Mesodermal cell (in vitro differentiated cells): ENCODE measurements around the gene ARHGAP23.

Source experiments
- H3K27ac ChIP-seq: 2 replicates; pipeline ENCODE4 v1.7.0; 2013; ENCODE audit warnings: mild to moderate bottlenecking, low read depth, low read length, moderate library complexity; ENCODE audit not compliant: severe bottlenecking
- H3K36me3 ChIP-seq: 2 replicates; pipeline ENCODE4 v1.7.1; 2013; ENCODE audit warnings: mild to moderate bottlenecking, low read length, moderate library complexity; ENCODE audit not compliant: control insufficient read depth, insufficient read depth
- H3K4me1 ChIP-seq: one replicate; pipeline ENCODE4 v1.7.1; 2013; ENCODE audit warnings: mild to moderate bottlenecking, low read length; ENCODE audit not compliant: insufficient read depth, control insufficient read depth, poor library complexity, severe bottlenecking
- H3K4me3 ChIP-seq: 2 replicates; pipeline ENCODE4 v1.7.0; 2013; ENCODE audit warnings: low read length, control low read depth, mild to moderate bottlenecking; ENCODE audit not compliant: insufficient read depth, poor library complexity, severe bottlenecking; ENCODE audit errors: extremely low read depth
- H3K9me3 ChIP-seq: 2 replicates; pipeline ENCODE4 v1.7.1; 2013; ENCODE audit warnings: mild to moderate bottlenecking, low read length, moderate library complexity; ENCODE audit not compliant: control insufficient read depth
- WGBS, 2 experiments: methylation state at CpG; one replicate each; pipeline ENCODE4 v1.1.5; 2013; ENCODE audit warnings: missing lambda C conversion rate in 2 of 2; ENCODE audit not compliant: insufficient coverage in 2 of 2; 5-methylcytosine and 5-hydroxymethylcytosine counted together

ARHGAP23 gene

DNA sequence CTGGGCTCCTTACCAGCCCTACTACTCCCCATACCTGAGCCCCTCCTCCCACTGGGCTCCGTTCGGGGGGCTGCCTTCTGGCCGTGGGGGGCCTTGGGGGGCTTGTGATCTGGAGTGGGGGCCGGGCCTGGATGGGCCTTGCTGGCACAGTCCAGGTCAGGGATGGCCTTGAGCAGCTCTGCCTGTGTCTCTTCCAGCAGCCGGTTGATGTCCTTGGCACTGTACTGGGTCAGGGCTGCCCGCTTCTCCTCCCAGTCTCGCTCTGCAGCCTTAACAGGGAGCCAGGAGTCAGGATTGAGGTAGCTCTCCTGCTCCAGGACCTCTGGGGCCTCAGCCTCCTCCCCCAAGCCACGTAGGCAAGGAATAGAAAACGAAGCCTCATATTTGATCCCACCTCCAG, 122.9 kb downstream of the ARHGAP23 start:
- Histone ChIP-seq H3K4me1 (no peaks in the 10 kb centered on the region), H3K4me3 (no peak overlapping the region), H3K36me3 (peaks cover 3% of the 10 kb centered on the region), H3K9me3 (no peaks in the 10 kb centered on the region), H3K27ac (no peak overlapping the region)
- 82 to 83% methylated on average over 3 to 5 of the region's 9 CpGs for WGBS, 2 experiments

GRCh38 chr17:38552343-38552742, 124.1 kb downstream of the ARHGAP23 start:
- Histone ChIP-seq H3K27ac (no peak overlapping the region), H3K9me3 (no peaks in the 10 kb centered on the region), H3K36me3 (peaks cover 3% of the 10 kb centered on the region), H3K4me1 (peaks cover 4% of the 10 kb centered on the region), H3K4me3 (no peak overlapping the region)
- 93% methylated on average over 12 to 17 of the region's 17 CpGs for WGBS, 2 experiments

DNA sequence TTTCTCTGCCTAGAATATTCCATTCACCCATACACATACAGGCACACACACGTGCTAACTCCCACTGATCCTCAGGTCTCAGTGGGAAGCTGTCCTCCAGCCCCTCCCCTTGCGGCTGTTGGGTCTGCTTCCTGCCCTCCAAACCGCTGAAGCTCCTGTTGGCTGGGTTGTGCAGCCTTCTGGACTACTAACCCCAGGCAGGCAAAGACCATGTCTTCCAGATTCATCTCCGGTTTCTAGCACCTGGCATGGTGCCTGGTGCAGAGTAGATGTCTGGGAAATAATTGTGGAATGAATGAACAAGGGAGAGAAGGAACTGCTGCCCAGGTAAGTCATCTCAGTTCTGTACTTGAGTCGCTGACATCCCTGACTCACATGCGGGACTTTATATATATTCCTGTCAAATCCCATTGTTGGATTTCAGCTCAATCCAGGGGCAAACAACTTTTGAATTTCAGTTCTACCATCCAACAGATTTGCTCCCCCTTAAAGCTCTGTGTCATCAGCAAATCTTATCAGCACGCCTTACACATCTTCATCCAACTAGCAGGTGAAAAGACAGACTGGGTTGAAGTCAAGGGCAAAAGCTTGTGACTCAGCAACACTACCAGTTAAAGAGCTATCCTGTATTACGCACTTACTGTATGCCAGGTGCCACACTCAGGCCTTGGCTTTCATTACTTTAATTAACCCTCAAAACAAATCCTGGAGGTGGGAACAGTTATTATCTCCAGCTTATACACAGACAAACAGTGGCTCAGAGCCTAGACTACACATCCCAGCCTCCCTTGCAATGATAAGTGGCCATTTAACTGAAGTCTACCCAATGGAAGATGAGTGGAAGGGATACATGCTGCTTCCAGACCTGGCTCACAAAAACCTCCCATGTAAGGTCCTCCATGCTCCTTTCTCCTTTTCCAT, 126.4 kb downstream of the ARHGAP23 start:
- Histone ChIP-seq H3K36me3 (peaks cover 3% of the 10 kb centered on the region), H3K4me1 (peaks cover 20% of the 10 kb centered on the region), H3K4me3 (no peak overlapping the region), H3K27ac (no peak overlapping the region), H3K9me3 (no peaks in the 10 kb centered on the region)
- 81% methylated on average over 5 of the region's 8 CpGs for whole genome bisulfite sequencing, 2 experiments

DNA sequence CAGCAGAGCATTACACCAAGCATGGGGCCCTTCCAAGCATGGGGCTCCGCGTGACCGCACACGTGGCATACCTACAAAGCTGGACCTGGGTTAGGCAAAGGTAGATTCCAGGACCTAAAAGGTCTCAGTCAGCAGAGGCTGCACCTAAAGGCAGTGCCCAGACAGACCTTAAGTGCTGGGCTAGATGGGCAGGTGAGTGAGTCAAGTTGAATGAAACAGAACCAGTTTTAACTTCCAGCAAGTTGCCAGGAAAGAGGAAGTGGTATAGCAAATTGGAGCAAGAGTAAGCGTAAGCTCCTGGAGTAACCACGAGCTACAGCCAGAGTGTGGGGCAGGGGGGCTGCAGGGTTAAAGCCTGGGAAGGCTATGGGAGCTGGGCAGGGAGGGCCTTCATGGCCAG, 128.0 kb downstream of the ARHGAP23 start:
- Histone ChIP-seq H3K4me1 (peaks cover 23% of the 10 kb centered on the region), H3K27ac (no peak overlapping the region), H3K4me3 (no peak overlapping the region), H3K36me3 (peaks cover 3% of the 10 kb centered on the region), H3K9me3 (no peaks in the 10 kb centered on the region)
- 97 to 98% methylated on average over 6 of the region's 6 CpGs for WGBS, 2 experiments

GRCh38 chr17:38557396-38557795, 129.1 kb downstream of the ARHGAP23 start:
- no peaks in the 10 kb centered on the region for H3K9me3 ChIP-seq
- H3K36me3 ChIP-seq = no peaks in the 10 kb centered on the region
- H3K4me1 ChIP-seq = peaks cover 23% of the 10 kb centered on the region
- no peak overlapping the region for H3K27ac ChIP-seq
- WGBS, 2 experiments = 81 to 83% methylated on average over 5 to 6 of the region's 6 CpGs
- no peak overlapping the region for H3K4me3 ChIP-seq

- Histone ChIP-seq H3K4me1 (peaks cover 23% of the 10 kb centered on the region), H3K27ac (no peak overlapping the region), H3K36me3 (no peaks in the 10 kb centered on the region), H3K4me3 (peak overlapping the region; percentile 27), H3K9me3 (no peaks in the 10 kb centered on the region)
- WGBS, 2 experiments = 8% methylated on average over 32 to 44 of the region's 52 CpGs
These were observed 129.8 kb downstream of the ARHGAP23 start for GRCh38 chr17:38557836-38558727.

GRCh38 chr17:38558728-38559050, 130.4 kb downstream of the ARHGAP23 start:
- no peaks in the 10 kb centered on the region for H3K36me3 ChIP-seq
- WGBS, 2 experiments = 3 to 6% methylated on average over 9 to 10 of the region's 10 CpGs
- no peaks in the 10 kb centered on the region for H3K9me3 ChIP-seq
- H3K4me3 ChIP-seq = peak overlapping the region; percentile 27
- peaks cover 26% of the 10 kb centered on the region for H3K4me1 ChIP-seq
- H3K27ac ChIP-seq = no peak overlapping the region

DNA sequence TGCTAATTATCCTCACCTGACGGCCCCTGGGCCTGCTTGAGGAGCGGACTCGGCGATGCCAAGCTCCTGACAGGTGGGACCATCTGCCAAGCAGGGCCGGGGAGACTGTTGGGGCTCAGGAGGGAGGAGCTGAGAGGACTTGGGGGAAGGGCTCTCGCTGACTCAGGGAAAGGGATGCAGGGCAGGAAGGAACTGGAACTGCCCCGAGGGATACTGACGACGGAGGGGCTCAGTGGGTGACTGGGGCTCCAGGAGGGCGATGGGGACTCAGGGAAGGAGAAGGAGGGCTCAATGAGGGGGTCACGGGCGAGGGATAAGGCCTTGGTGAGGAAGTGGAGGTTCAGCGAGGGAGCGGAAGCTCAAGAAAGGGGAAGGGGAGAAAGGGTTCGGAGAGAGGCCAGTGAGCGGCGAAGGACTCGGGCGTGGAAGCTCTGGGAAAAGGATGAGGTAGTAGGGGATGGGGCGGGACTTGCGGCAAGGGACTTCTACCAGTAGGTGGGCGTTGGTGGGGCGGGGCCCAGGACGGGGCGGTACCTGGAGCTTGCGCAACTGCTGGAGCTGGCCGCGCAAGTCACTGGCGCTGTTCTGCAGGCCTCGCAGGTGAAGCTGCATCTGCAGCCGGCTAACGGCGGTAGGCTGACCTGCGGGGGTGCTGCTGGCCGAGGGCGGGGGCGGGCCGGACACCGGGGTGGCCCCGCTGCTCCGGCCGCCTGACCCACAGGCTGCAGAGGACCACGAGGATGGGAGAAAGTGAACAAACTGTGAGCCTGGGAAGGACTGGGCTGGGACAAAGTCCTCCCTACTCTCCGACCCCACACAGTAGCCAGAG, 131.0 kb downstream of the ARHGAP23 start:
- peaks cover 27% of the 10 kb centered on the region for H3K4me1 ChIP-seq
- H3K27ac ChIP-seq = no peak overlapping the region
- WGBS, 2 experiments = 2 to 3% methylated on average over 31 to 35 of the region's 44 CpGs
- H3K36me3 ChIP-seq = no peaks in the 10 kb centered on the region
- H3K4me3 ChIP-seq = peak overlapping the region; percentile 27
- H3K9me3 ChIP-seq = no peaks in the 10 kb centered on the region

- Histone ChIP-seq H3K4me1 (peaks cover 32% of the 10 kb centered on the region), H3K36me3 (no peaks in the 10 kb centered on the region), H3K27ac (no peak overlapping the region), H3K9me3 (no peaks in the 10 kb centered on the region), H3K4me3 (no peak overlapping the region)
- WGBS, 2 experiments = 16 to 30% methylated on average over 5 to 6 of the region's 6 CpGs
These were observed 131.6 kb downstream of the ARHGAP23 start for GRCh38 chr17:38559880-38560230.

- no peaks in the 10 kb centered on the region for H3K9me3 ChIP-seq
- peaks cover 39% of the 10 kb centered on the region for H3K4me1 ChIP-seq
- 26 to 33% methylated on average over 13 to 14 of the region's 15 CpGs for WGBS, 2 experiments
- H3K4me3 ChIP-seq = no peak overlapping the region
- no peak overlapping the region for H3K27ac ChIP-seq
- no peaks in the 10 kb centered on the region for H3K36me3 ChIP-seq
These were observed 132.4 kb downstream of the ARHGAP23 start for GRCh38 chr17:38560503-38561318.
